ENCODE measurements around the gene GUCA1A. TPM values are rescaled to one million over a fixed set of nuclear protein-coding genes. Genes with fewer than 3 reads are reported as not detected.
A peak's percentile ranks its signal among the peaks of the same experiment; 100 is the strongest.

The GUCA1A gene
- total and polyA plus RNA-seq, 2 experiments from 2014 or later, result 0.63 to 1.1 TPM

- no peak overlapping the region for H3K4me3 ChIP-seq
- no peaks in the 10 kb centered on the region for H3K9me3 ChIP-seq (ENCODE audit: low read depth)
- no peak overlapping the region for H3K27ac ChIP-seq
- H3K36me3 ChIP-seq, result no peaks in the 10 kb centered on the region
- no peak for TF ChIP-seq CTCF (IDR thresholded peaks at IDR 0.05; ENCODE audit: low read depth, low read length)
- no peaks in the 10 kb centered on the region for H3K4me1 ChIP-seq (ENCODE audit: low read depth)
- H3K27me3 ChIP-seq, result no peaks in the 10 kb centered on the region
- DNase-seq (ENCODE audit: low read depth in 1 of 2, low spot score in 1 of 2), result no peak
Measured at GRCh38 chr6:42179261-42179944, 6.2 kb downstream of the GUCA1A start.

- H3K27me3 ChIP-seq, result no peaks in the 10 kb centered on the region
- no peak for DNase-seq (ENCODE audit: low read depth in 1 of 2, low spot score in 1 of 2)
- no peak overlapping the region for H3K27ac ChIP-seq
- TF ChIP-seq CTCF (IDR thresholded peaks at IDR 0.05; ENCODE audit: low read depth, low read length), result no peak
- H3K9me3 ChIP-seq (ENCODE audit: low read depth), result no peaks in the 10 kb centered on the region
- H3K4me1 ChIP-seq (ENCODE audit: low read depth), result no peaks in the 10 kb centered on the region
- H3K4me3 ChIP-seq, result no peak overlapping the region
- no peaks in the 10 kb centered on the region for H3K36me3 ChIP-seq
Measured at GRCh38 chr6:42179945-42180313, 6.8 kb downstream of the GUCA1A start.

- Histone ChIP-seq H3K4me3 (no peak overlapping the region), H3K27ac (no peak overlapping the region), H3K36me3 (no peaks in the 10 kb centered on the region), H3K4me1 (ENCODE audit: low read depth) (no peaks in the 10 kb centered on the region), H3K9me3 (ENCODE audit: low read depth) (no peaks in the 10 kb centered on the region), H3K27me3 (no peaks in the 10 kb centered on the region)
- no peak for DNase-seq (ENCODE audit: low read depth in 1 of 2, low spot score in 1 of 2)
- no peak for TF ChIP-seq CTCF (IDR thresholded peaks at IDR 0.05; ENCODE audit: low read depth, low read length)
Measured at GRCh38 chr6:42182101-42182500, 8.9 kb downstream of the GUCA1A start.

- no peak overlapping the region for H3K4me3 ChIP-seq
- no peaks in the 10 kb centered on the region for H3K4me1 ChIP-seq (ENCODE audit: low read depth)
- no peak for DNase-seq (ENCODE audit: low read depth in 1 of 2, low spot score in 1 of 2)
- H3K27me3 ChIP-seq, result no peaks in the 10 kb centered on the region
- no peak for TF ChIP-seq CTCF (IDR thresholded peaks at IDR 0.05; ENCODE audit: low read depth, low read length)
- no peaks in the 10 kb centered on the region for H3K9me3 ChIP-seq (ENCODE audit: low read depth)
- no peaks in the 10 kb centered on the region for H3K36me3 ChIP-seq
- H3K27ac ChIP-seq, result no peak overlapping the region
Measured at GRCh38 chr6:42184475-42184874, 11.3 kb downstream of the GUCA1A start.

GRCh38 chr6:42185597-42185996 lies 12.4 kb downstream of the GUCA1A start:
- TF ChIP-seq CTCF (IDR thresholded peaks at IDR 0.05; ENCODE audit: low read depth, low read length), result no peak
- Histone ChIP-seq H3K9me3 (ENCODE audit: low read depth) (no peaks in the 10 kb centered on the region), H3K4me1 (ENCODE audit: low read depth) (no peaks in the 10 kb centered on the region), H3K27ac (no peak overlapping the region), H3K4me3 (no peak overlapping the region), H3K27me3 (no peaks in the 10 kb centered on the region), H3K36me3 (no peaks in the 10 kb centered on the region)
- DNase-seq (ENCODE audit: low read depth in 1 of 2, low spot score in 1 of 2), result peak in 1 of 2 donors; percentile 21

Data from cardiac muscle cell (in vitro differentiated cells and primary cell).